GM18505 (cell line): ENCODE results near the gene SPEM1.

Source experiments
- ATAC-seq: cut with Tn5 transposase; IDR thresholded peaks from one replicate; pipeline ENCODE4 v1.9.1; 2021; ENCODE audit not compliant: unreplicated experiment
- POLR2A ChIP-seq: IDR thresholded peaks from 4 replicates; pipeline ENCODE4 v1.6.1; 2011; ENCODE audit warnings: borderline replicate concordance; ENCODE audit not compliant: insufficient read depth, insufficient read length; ENCODE audit errors: extremely low read depth

SPEM1 gene

GRCh38 chr17:7406235-7406825, 13.8 kb upstream of the SPEM1 start:
- no peak for TF ChIP-seq POLR2A
- no peak for ATAC-seq

GRCh38 chr17:7407082-7407481, 13.0 kb upstream of the SPEM1 start:
- no peak for ATAC-seq
- no peak for TF ChIP-seq POLR2A

DNA sequence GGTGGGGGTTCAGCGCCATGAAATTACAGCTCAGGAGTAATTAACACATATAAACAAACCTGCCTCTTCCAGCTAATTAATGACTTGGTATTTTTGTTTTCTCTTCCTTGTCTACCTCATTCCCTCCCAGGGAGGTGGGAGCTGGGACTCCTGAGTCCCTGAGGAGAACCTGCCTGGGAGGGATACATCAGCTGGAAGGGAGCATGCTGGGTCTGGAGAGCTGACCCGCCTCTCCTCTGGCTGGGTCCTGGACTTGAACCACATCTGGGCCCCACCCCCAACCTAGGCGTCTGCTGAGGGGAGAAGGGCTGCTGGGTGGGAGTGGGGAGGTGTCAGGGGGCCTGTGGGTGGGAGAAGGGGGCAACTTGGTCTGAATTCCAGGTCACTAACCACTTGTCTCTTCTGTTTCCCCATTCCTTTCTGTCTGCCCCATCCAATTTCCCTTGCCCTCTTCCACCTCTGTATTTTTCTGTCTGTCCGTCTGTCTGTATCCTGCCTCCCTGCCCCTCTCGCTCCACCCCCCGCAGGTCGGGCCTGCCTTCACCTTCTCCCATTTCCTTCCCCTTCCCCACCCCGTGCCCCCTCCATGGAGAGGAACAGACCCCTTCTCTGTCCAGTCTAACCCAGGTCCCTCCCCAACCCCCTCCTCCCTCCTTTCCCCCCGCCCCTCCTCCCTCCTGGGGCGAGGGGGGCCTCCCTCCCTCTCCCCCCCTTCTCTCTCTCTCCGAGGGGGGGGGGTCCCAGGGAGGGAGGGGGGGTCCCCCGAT, 12.5 kb upstream of the SPEM1 start, which contains the start of gene NLGN2:
Gene NLGN2 (plus strand): TSS at position 361 of the 767 bp plus-strand sequence. CDS start 411 bp downstream, outside the sequence.
- ATAC-seq, result no peak
- TF ChIP-seq POLR2A, result no peak

DNA sequence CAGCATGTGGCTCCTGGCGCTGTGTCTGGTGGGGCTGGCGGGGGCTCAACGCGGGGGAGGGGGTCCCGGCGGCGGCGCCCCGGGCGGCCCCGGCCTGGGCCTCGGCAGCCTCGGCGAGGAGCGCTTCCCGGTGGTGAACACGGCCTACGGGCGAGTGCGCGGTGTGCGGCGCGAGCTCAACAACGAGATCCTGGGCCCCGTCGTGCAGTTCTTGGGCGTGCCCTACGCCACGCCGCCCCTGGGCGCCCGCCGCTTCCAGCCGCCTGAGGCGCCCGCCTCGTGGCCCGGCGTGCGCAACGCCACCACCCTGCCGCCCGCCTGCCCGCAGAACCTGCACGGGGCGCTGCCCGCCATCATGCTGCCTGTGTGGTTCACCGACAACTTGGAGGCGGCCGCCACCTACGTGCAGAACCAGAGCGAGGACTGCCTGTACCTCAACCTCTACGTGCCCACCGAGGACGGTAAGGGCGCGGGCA, 11.8 kb upstream of the SPEM1 start:
- no peak for ATAC-seq
- TF ChIP-seq POLR2A, result no peak

GRCh38 chr17:7408863-7409262, 11.3 kb upstream of the SPEM1 start:
- TF ChIP-seq POLR2A, result no peak
- ATAC-seq, result no peak

DNA sequence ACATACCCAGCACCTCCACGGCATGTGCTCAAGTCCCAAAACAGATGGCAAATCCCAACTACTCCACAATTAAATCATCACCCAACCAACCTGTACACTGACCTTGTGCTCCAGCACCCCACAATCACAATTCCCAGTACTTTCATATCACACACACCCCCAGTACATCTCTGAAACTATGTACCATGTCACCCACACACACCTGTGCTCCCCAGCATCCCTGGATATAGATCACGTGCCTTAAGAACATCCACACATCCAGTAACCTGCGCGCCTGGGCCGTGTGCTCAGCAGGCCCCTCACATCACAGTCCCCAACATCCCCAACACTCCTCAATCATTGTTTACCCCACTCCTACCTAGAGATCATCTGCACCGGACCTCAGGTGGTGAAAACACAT, 10.4 kb upstream of the SPEM1 start:
- ATAC-seq, result no peak
- TF ChIP-seq POLR2A, result no peak

DNA sequence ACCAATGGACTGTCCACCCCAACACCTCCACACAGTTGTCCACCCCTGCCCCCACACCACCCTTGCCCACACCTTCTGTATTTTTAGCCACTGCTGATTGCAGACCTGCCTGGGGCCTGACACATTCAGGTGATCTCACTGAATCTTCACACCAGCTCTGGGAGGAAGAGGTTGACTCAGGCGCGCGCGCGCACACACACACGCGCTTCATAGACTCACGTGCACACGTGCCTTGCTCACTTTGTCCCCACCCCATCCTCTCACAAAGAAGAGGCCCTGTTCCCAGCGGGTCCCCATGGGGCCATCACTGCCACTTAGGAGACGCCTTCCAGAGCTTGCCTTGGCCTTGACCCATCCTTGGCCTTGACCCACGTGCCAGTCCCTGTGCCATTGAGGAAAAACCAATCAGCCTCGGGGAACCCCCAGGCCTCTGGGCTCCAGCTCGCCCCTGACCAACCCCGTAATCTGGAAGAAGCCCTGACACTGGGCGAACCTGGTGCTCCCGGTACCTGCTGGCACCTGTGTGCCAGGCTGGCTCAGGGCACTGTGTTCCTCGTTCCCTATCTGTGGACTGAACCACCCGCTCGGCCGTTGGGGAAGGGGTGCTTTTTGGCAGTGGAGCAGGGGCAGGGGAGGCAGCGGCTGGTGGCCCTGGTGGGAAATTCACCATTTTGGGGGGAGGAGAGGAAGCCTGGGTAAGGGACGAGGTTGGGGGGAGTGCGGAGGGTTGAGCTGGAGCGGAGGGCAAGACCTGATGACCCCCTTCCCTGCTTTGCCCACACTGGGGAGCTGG, 9.3 kb upstream of the SPEM1 start:
- no peak for TF ChIP-seq POLR2A
- no peak for ATAC-seq

DNA sequence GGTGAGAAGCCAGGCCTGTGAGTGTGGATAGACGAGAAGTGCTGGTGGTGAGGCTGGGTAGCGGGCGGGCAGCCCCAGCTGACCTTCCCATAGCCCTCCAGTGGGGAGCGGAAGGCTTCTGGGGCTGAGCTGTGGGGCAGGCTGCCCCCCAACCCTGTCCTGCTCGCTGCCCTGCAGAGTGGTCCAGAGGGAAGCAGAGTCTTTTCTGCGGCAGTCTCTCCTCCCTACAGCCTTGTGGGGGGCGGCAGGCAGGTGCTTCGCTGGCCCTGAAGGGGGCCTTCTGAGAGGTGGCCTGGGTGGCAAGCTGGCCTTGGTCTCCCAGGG, 8.7 kb upstream of the SPEM1 start:
- ATAC-seq, result no peak
- no peak for TF ChIP-seq POLR2A

- no peak for ATAC-seq
- TF ChIP-seq POLR2A, result no peak
Observed at GRCh38 chr17:7413346-7413985, 6.7 kb upstream of the SPEM1 start.

DNA sequence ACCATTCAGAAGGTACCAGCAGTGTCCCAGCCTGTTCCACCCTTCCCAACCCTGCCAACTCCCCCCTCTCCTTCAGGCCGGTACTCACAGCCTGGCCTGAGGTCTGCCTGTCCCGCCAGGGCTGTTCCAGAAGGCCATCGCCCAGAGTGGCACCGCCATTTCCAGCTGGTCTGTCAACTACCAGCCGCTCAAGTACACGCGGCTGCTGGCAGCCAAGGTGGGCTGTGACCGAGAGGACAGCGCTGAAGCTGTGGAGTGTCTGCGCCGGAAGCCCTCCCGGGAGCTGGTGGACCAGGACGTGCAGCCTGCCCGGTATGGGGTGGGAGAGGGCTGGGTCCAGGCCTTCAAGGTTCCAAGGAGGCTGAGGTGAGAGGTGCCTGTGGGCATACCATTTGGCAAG, 5.3 kb upstream of the SPEM1 start:
- TF ChIP-seq POLR2A, result no peak
- no peak for ATAC-seq

- no peak for TF ChIP-seq POLR2A
Observed at GRCh38 chr17:7415784-7416183, 4.3 kb upstream of the SPEM1 start.

DNA sequence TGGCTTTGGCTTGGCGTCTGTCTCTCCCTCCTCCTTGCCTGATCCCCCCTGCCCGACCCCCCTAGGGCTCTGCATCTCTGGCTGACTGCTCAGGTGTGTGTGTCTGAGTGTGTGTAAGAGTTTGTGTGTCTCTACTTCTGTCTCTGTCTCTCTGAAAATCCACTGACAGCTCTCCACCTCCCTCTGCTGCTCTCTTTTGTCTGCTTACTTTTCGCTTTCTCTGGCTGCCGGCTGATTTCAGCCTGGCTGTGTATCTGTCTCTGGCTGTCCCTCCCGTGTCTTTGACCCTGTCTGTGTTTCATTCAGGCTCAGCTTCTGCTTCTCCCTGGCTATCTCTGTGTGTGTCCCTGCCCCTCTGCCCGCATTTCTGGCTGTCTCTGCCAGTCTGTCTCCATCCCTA, 3.8 kb upstream of the SPEM1 start:
- ATAC-seq, result no peak
- TF ChIP-seq POLR2A, result no peak

More at GRCh38 chr17:7415784-7416183, 4.3 kb upstream of the SPEM1 start:
- ATAC-seq, result no peak

GRCh38 chr17:7417056-7417655, 3.0 kb upstream of the SPEM1 start:
- no peak for TF ChIP-seq POLR2A
- no peak for ATAC-seq

DNA sequence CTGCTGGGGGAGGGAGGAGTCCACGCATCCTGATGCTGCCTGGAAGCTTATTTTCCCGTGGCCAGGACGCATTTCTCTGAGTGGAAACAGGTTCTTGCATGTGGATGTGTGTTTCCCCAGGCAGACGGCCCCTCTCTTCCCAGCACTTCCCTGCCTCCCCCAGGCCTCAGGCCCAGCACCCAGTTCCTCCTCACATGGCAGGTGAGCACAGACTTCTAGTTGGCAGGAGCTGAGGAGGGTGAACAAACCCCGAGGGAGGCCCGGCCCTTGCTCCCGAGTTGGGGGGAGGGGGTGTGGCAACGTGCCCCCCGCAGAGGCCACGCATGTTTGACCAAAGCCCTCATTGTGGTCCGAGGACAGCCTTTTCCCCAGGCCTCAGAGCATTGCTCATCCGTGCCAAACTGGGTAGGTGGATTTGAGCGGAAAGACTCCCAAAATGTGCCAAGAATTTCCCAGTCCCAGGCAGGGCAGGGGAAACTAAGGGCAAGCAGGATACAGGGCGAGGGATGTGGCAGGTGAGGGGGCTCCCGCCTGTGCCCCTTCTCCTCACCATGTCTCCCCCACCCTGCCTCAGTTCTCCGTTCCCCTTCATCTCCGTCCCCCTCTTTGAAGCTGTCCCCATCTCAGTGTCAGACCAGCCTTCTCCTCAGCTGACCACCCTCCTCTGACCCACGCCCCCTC, 1.5 kb upstream of the SPEM1 start:
- ATAC-seq, result no peak
- TF ChIP-seq POLR2A, result no peak
